Measurements from ENCODE around the gene TMEM120B.

TMEM120B gene

GRCh38 chr12:121792607-121793439 lies 80.3 kb downstream of the TMEM120B start:
- H3K27ac ChIP-seq (ENCODE audit: low read length): peak overlapping the region; percentile 89
- TF ChIP-seq CTCF (IDR thresholded peaks at IDR 0.05; ENCODE audit: borderline replicate concordance, extremely low read depth, low read length, poor library complexity, severe bottlenecking) (no peak), EZH2 (IDR thresholded peaks at IDR 0.05; ENCODE audit: borderline replicate concordance, low read depth, low read length, severe bottlenecking) (no peak)

GRCh38 chr12:121793440-121793837 lies 80.9 kb downstream of the TMEM120B start, which contains the start of gene RHOF:
RHOF (minus strand) TSS chr12:121793688; CDS start chr12:121793633, 55 bp downstream.
- H3K79me2 ChIP-seq (ENCODE audit: insufficient read depth, low read length): peaks cover 63% of the 10 kb centered on the region
- no peak for DNase-seq
- no peaks in the 10 kb centered on the region for H3K9me3 ChIP-seq (ENCODE audit: insufficient read depth, low read length, severe bottlenecking)
- H3K27me3 ChIP-seq (ENCODE audit: insufficient read depth, low read length, poor library complexity): no peaks in the 10 kb centered on the region
- peak within 1 kb of the TSS; percentile 89 for H3K27ac ChIP-seq (ENCODE audit: low read length)
- H3K36me3 ChIP-seq (ENCODE audit: insufficient read depth, low read length): peaks cover 29% of the 10 kb centered on the region
- peak; percentile 8 for ATAC-seq (ENCODE audit: insufficient read depth, low read depth)
- TF ChIP-seq EZH2 (IDR thresholded peaks at IDR 0.05; ENCODE audit: borderline replicate concordance, low read depth, low read length, severe bottlenecking): no peak
- H3K4me3 ChIP-seq (ENCODE audit: low read depth in 1 of 2, low read length in 2 of 2): peak within 1 kb of the TSS; percentile 40 to 81
- H4K20me1 ChIP-seq (ENCODE audit: insufficient read depth, low read length): peaks cover 38% of the 10 kb centered on the region
- H3K4me1 ChIP-seq (ENCODE audit: insufficient read depth, low read length): peaks cover 94% of the 10 kb centered on the region
- peak within 1 kb of the TSS; percentile 88 for H2AFZ ChIP-seq (ENCODE audit: low read depth, low read length)
- H3K9ac ChIP-seq (ENCODE audit: low read depth, low read length): peak within 1 kb of the TSS; percentile 73
- peak within 1 kb of the TSS; percentile 99 for H3K4me2 ChIP-seq (ENCODE audit: insufficient read depth, low read length)

More at GRCh38 chr12:121792607-121793439, 80.3 kb downstream of the TMEM120B start:
- Histone ChIP-seq H3K9me3 (ENCODE audit: insufficient read depth, low read length, severe bottlenecking) (no peaks in the 10 kb centered on the region), H3K4me1 (ENCODE audit: insufficient read depth, low read length) (peaks cover 88% of the 10 kb centered on the region), H3K9ac (ENCODE audit: low read depth, low read length) (peak overlapping the region; percentile 73), H2AFZ (ENCODE audit: low read depth, low read length) (peak overlapping the region; percentile 88), H3K4me3 (ENCODE audit: low read depth in 1 of 2, low read length in 2 of 2) (peak overlapping the region; percentile 40 to 81), H3K4me2 (ENCODE audit: insufficient read depth, low read length) (peak overlapping the region; percentile 99), H3K79me2 (ENCODE audit: insufficient read depth, low read length) (peaks cover 63% of the 10 kb centered on the region), H4K20me1 (ENCODE audit: insufficient read depth, low read length) (peaks cover 32% of the 10 kb centered on the region), H3K27me3 (ENCODE audit: insufficient read depth, low read length, poor library complexity) (no peaks in the 10 kb centered on the region), H3K36me3 (ENCODE audit: insufficient read depth, low read length) (peaks cover 29% of the 10 kb centered on the region)
- ATAC-seq (ENCODE audit: insufficient read depth, low read depth) (no peak), DNase-seq (no peak)

- Histone ChIP-seq H2AFZ (ENCODE audit: low read depth, low read length) (peak overlapping the region; percentile 88), H3K4me3 (ENCODE audit: low read depth in 1 of 2, low read length in 2 of 2) (peak overlapping the region; percentile 40 to 81; a peak in 3 of 4 replicates), H3K36me3 (ENCODE audit: insufficient read depth, low read length) (peaks cover 31% of the 10 kb centered on the region), H3K4me1 (ENCODE audit: insufficient read depth, low read length) (peaks cover 94% of the 10 kb centered on the region), H4K20me1 (ENCODE audit: insufficient read depth, low read length) (peaks cover 41% of the 10 kb centered on the region), H3K9me3 (ENCODE audit: insufficient read depth, low read length, severe bottlenecking) (no peaks in the 10 kb centered on the region), H3K27me3 (ENCODE audit: insufficient read depth, low read length, poor library complexity) (no peaks in the 10 kb centered on the region), H3K79me2 (ENCODE audit: insufficient read depth, low read length) (peaks cover 63% of the 10 kb centered on the region), H3K27ac (ENCODE audit: low read length) (peak overlapping the region; percentile 89), H3K4me2 (ENCODE audit: insufficient read depth, low read length) (peak overlapping the region; percentile 99), H3K9ac (ENCODE audit: low read depth, low read length) (peak overlapping the region; percentile 73)
- ATAC-seq (ENCODE audit: insufficient read depth, low read depth) (peak; percentile 64), DNase-seq (peak; percentile 92)
- TF ChIP-seq CTCF (IDR thresholded peaks at IDR 0.05; ENCODE audit: borderline replicate concordance, extremely low read depth, low read length, poor library complexity, severe bottlenecking) (peak; percentile 99), EZH2 (IDR thresholded peaks at IDR 0.05; ENCODE audit: borderline replicate concordance, low read depth, low read length, severe bottlenecking) (no peak)
Measured at GRCh38 chr12:121793838-121794533, 81.4 kb downstream of the TMEM120B start.

Measured in DND-41 (cell line).